Measurements from ENCODE around the gene TPSD1.
A peak's percentile ranks its signal among the peaks of the same experiment; 100 is the strongest.

TPSD1 gene

DNA sequence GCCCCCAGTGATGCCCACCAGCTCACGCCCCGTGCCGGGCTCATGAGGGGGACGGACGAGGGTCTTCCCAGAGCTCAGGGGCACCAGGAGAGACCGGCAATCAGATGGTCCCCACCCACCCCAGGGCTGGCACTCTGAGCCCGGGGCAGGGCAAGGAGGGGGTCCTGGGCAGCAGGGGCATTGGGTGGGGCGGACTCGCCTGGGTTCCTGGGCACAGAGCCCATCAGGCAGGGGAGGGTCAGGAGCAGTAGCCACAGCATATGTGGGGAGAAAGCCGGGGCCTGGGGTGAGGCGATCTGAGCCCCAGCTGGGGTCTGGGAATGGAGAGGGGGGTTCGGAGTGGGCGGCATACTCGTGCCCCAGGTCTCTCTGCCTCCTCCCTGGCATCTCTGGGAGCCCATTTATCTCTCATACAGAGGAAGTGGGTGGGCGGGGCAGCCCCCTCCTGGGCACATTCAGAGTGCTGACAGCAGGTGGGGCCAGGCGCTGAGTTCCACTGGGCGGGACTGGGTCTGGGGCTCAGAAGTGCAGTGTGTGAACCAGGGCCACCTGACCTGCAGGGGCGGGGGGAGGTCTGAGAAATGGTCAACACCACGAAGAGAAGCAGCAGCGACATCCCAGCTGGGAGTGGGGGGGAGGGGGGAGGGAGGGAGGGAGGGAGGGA, 33.1 kb downstream of the TPSD1 start:
- H2BK5ac ChIP-seq (ENCODE audit: low read depth, low read length, poor library complexity, severe bottlenecking), result no peak overlapping the region
- WGBS, result 63% methylated on average over 13 of the region's 20 CpGs
- no peak overlapping the region for H4K91ac ChIP-seq (ENCODE audit: low read length)
- no peak overlapping the region for H3K4me2 ChIP-seq (ENCODE audit: low read length, poor library complexity, severe bottlenecking)
- no peak overlapping the region for H4K8ac ChIP-seq (ENCODE audit: low read length)
- H3K27me3 ChIP-seq (ENCODE audit: control insufficient read depth in 1 of 2, insufficient read depth in 1 of 2, low read length in 2 of 2), result peaks cover 66 to 88% of the 10 kb centered on the region in 2 experiments
- H3K79me1 ChIP-seq (replicated peaks; ENCODE audit: low read length, poor library complexity, severe bottlenecking), result no peaks in the 10 kb centered on the region
- H3K27ac ChIP-seq (ENCODE audit: low read length, poor library complexity, severe bottlenecking), result no peak overlapping the region
- no peak overlapping the region for H3K9ac ChIP-seq (ENCODE audit: low read length)
- H3K23ac ChIP-seq (ENCODE audit: low read length in 2 of 2), result no peak overlapping the region
- no peak overlapping the region for H2AFZ ChIP-seq (ENCODE audit: low read depth, low read length)
- H3K18ac ChIP-seq (ENCODE audit: low read depth in 1 of 2, low read length in 2 of 2), result no peak overlapping the region
- peak overlapping the region; percentile 40 for H2BK15ac ChIP-seq (ENCODE audit: low read depth, poor library complexity, severe bottlenecking)
- peak overlapping the region in 1 of 2 experiments; percentile 31 for H3K14ac ChIP-seq (ENCODE audit: low read length in 2 of 2)
- H3K4me1 ChIP-seq (ENCODE audit: control insufficient read depth, insufficient read depth, low read depth, low read length), result no peaks in the 10 kb centered on the region
- H2BK12ac ChIP-seq (ENCODE audit: low read length in 2 of 2), result no peak overlapping the region
- no peaks in the 10 kb centered on the region for H3K9me3 ChIP-seq (ENCODE audit: control insufficient read depth, low read length)
- H3K4ac ChIP-seq (ENCODE audit: low read depth in 1 of 2, low read length in 2 of 2), result no peak overlapping the region
- H3K4me3 ChIP-seq (ENCODE audit: insufficient read depth in 1 of 2, low read depth in 1 of 2, low read length in 2 of 2), result no peak overlapping the region
- no peak overlapping the region for H2BK120ac ChIP-seq (ENCODE audit: low read depth, low read length)
- H3K36me3 ChIP-seq (ENCODE audit: control insufficient read depth in 1 of 2, insufficient read depth in 2 of 2, low read depth in 1 of 2, low read length in 2 of 2), result no peaks in the 10 kb centered on the region
- no peak for DNase-seq
- no peak overlapping the region for H2AK5ac ChIP-seq (ENCODE audit: low read length, severe bottlenecking)

DNA sequence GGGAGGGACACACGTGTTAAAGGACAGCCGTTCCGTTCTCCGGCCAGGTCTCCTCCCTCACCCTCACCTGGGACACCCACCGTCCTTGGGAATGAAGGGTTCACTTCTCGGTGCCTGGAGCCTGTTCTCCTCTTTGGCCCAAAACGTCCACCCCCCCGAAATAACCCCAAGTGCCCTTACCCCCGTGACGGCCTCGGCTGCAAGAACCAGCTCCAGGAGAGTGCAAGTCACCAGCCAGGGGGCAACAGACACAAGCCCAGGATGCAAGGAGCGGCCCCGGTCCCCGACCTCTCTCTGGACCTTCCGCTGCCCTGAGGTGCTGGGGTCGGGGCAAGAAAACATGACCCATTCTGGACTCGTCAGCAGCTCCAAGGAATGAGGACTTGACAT, 33.6 kb downstream of the TPSD1 start:
- 16% methylated on average over 16 of the region's 17 CpGs for WGBS
- H3K4ac ChIP-seq (ENCODE audit: low read depth in 1 of 2, low read length in 2 of 2), result no peak overlapping the region
- no peak overlapping the region for H4K8ac ChIP-seq (ENCODE audit: low read length)
- H3K27me3 ChIP-seq (ENCODE audit: control insufficient read depth in 1 of 2, insufficient read depth in 1 of 2, low read length in 2 of 2), result peaks cover 61 to 87% of the 10 kb centered on the region in 2 experiments
- no peak overlapping the region for H2BK5ac ChIP-seq (ENCODE audit: low read depth, low read length, poor library complexity, severe bottlenecking)
- no peak overlapping the region for H3K27ac ChIP-seq (ENCODE audit: low read length, poor library complexity, severe bottlenecking)
- H2BK15ac ChIP-seq (ENCODE audit: low read depth, poor library complexity, severe bottlenecking), result no peak overlapping the region
- DNase-seq, result no peak
- no peak overlapping the region for H2AK5ac ChIP-seq (ENCODE audit: low read length, severe bottlenecking)
- H3K4me2 ChIP-seq (ENCODE audit: low read length, poor library complexity, severe bottlenecking), result no peak overlapping the region
- no peak overlapping the region for H3K4me3 ChIP-seq (ENCODE audit: insufficient read depth in 1 of 2, low read depth in 1 of 2, low read length in 2 of 2)
- H2BK120ac ChIP-seq (ENCODE audit: low read depth, low read length), result no peak overlapping the region
- H2AFZ ChIP-seq (ENCODE audit: low read depth, low read length), result no peak overlapping the region
- no peak overlapping the region for H3K18ac ChIP-seq (ENCODE audit: low read depth in 1 of 2, low read length in 2 of 2)
- no peak overlapping the region for H3K9ac ChIP-seq (ENCODE audit: low read length)
- H3K4me1 ChIP-seq (ENCODE audit: control insufficient read depth, insufficient read depth, low read depth, low read length), result no peaks in the 10 kb centered on the region
- H2BK12ac ChIP-seq (ENCODE audit: low read length in 2 of 2), result no peak overlapping the region
- no peaks in the 10 kb centered on the region for H3K9me3 ChIP-seq (ENCODE audit: control insufficient read depth, low read length)
- no peak overlapping the region for H3K14ac ChIP-seq (ENCODE audit: low read length in 2 of 2)
- no peaks in the 10 kb centered on the region for H3K79me1 ChIP-seq (replicated peaks; ENCODE audit: low read length, poor library complexity, severe bottlenecking)
- H3K36me3 ChIP-seq (ENCODE audit: control insufficient read depth in 1 of 2, insufficient read depth in 2 of 2, low read depth in 1 of 2, low read length in 2 of 2), result no peaks in the 10 kb centered on the region
- H3K23ac ChIP-seq (ENCODE audit: low read length in 2 of 2), result no peak overlapping the region
- no peak overlapping the region for H4K91ac ChIP-seq (ENCODE audit: low read length)

DNA sequence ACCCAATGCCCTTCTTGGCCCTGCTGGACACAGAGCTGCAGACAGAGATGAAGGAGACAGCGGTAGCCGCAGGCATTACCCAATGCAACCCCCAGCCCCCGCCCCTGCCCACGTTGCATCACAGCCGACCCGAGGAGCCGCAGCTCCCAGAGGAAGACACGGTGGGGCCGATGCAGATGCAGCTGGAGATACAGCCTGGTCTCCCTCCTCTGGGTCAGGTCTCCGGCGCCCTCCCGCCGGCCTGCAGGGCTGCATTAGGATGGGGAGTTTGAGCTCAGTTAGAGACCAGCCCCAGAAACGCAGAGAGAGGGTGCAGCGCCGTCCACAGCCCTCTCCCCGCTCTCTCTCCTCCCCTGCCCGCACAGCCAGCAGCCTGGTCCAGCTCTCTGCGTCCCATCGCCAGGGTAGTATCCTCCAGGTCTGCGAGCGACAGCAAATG, 34.2 kb downstream of the TPSD1 start:
- no peak overlapping the region for H4K91ac ChIP-seq (ENCODE audit: low read length)
- H3K14ac ChIP-seq (ENCODE audit: low read length in 2 of 2), result no peak overlapping the region
- H3K4me1 ChIP-seq (ENCODE audit: control insufficient read depth, insufficient read depth, low read depth, low read length), result no peaks in the 10 kb centered on the region
- 24% methylated on average over 14 of the region's 22 CpGs for WGBS
- H3K23ac ChIP-seq (ENCODE audit: low read length in 2 of 2), result no peak overlapping the region
- H3K79me1 ChIP-seq (replicated peaks; ENCODE audit: low read length, poor library complexity, severe bottlenecking), result no peaks in the 10 kb centered on the region
- H3K4me2 ChIP-seq (ENCODE audit: low read length, poor library complexity, severe bottlenecking), result no peak overlapping the region
- H3K9ac ChIP-seq (ENCODE audit: low read length), result no peak overlapping the region
- no peak overlapping the region for H3K4ac ChIP-seq (ENCODE audit: low read depth in 1 of 2, low read length in 2 of 2)
- no peak overlapping the region for H2AFZ ChIP-seq (ENCODE audit: low read depth, low read length)
- H3K18ac ChIP-seq (ENCODE audit: low read depth in 1 of 2, low read length in 2 of 2), result no peak overlapping the region
- DNase-seq, result peak; percentile 18
- no peak overlapping the region for H4K8ac ChIP-seq (ENCODE audit: low read length)
- no peak overlapping the region for H2BK120ac ChIP-seq (ENCODE audit: low read depth, low read length)
- no peak overlapping the region for H3K4me3 ChIP-seq (ENCODE audit: insufficient read depth in 1 of 2, low read depth in 1 of 2, low read length in 2 of 2)
- no peak overlapping the region for H3K27ac ChIP-seq (ENCODE audit: low read length, poor library complexity, severe bottlenecking)
- no peak overlapping the region for H2AK5ac ChIP-seq (ENCODE audit: low read length, severe bottlenecking)
- H3K36me3 ChIP-seq (ENCODE audit: control insufficient read depth in 1 of 2, insufficient read depth in 2 of 2, low read depth in 1 of 2, low read length in 2 of 2), result no peaks in the 10 kb centered on the region
- no peak overlapping the region for H2BK15ac ChIP-seq (ENCODE audit: low read depth, poor library complexity, severe bottlenecking)
- H3K27me3 ChIP-seq (ENCODE audit: control insufficient read depth in 1 of 2, insufficient read depth in 1 of 2, low read length in 2 of 2), result peaks cover 60 to 86% of the 10 kb centered on the region in 2 experiments
- no peaks in the 10 kb centered on the region for H3K9me3 ChIP-seq (ENCODE audit: control insufficient read depth, low read length)
- H2BK5ac ChIP-seq (ENCODE audit: low read depth, low read length, poor library complexity, severe bottlenecking), result no peak overlapping the region
- no peak overlapping the region for H2BK12ac ChIP-seq (ENCODE audit: low read length in 2 of 2)

DNA sequence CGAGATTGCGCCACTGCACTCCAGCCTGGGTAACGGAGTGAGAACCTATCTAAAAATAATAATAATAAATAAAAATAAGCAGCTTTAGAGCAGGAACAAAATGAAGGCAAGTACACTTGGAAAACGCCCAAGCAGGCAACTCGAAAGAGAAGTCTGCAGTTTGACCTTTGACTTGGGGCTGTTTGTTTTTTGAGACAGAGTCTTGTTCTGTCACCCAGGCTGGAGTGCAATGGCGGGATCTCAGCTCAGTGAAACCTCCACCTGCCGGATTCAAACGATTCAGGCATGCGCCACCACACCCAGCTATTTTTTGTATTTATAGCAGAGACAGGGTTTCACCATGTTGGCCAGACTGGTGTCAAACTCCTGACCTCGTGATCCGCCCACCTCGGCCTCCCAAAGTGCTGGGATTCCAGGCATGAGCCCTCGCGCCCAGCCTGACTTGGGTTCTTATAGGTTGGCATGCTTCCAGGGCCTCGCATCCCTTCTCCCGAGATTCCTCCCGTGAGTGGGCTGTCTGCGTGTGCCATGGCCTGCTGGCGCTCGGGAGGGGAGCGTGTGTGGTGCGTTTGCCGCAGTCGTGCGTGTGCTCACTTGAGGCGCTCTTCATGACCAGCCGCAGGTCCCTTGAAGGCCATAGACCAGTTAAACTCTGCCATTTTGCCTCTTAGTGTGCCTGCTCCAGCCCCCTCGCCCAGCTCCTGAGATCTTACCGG, 35.1 kb downstream of the TPSD1 start:
- Histone ChIP-seq H3K4me1 (ENCODE audit: control insufficient read depth, insufficient read depth, low read depth, low read length) (no peaks in the 10 kb centered on the region), H3K4me3 (ENCODE audit: insufficient read depth in 1 of 2, low read depth in 1 of 2, low read length in 2 of 2) (peak overlapping the region in 1 of 2 experiments; percentile 34), H2BK15ac (ENCODE audit: low read depth, poor library complexity, severe bottlenecking) (no peak overlapping the region), H2AFZ (ENCODE audit: low read depth, low read length) (no peak overlapping the region), H3K27ac (ENCODE audit: low read length, poor library complexity, severe bottlenecking) (no peak overlapping the region), H4K8ac (ENCODE audit: low read length) (no peak overlapping the region), H3K9ac (ENCODE audit: low read length) (no peak overlapping the region), H3K4me2 (ENCODE audit: low read length, poor library complexity, severe bottlenecking) (no peak overlapping the region), H3K14ac (ENCODE audit: low read length in 2 of 2) (no peak overlapping the region), H2BK120ac (ENCODE audit: low read depth, low read length) (no peak overlapping the region), H3K27me3 (ENCODE audit: control insufficient read depth in 1 of 2, insufficient read depth in 1 of 2, low read length in 2 of 2) (peaks cover 52 to 81% of the 10 kb centered on the region in 2 experiments), H3K18ac (ENCODE audit: low read depth in 1 of 2, low read length in 2 of 2) (no peak overlapping the region), H3K9me3 (ENCODE audit: control insufficient read depth, low read length) (no peaks in the 10 kb centered on the region), H2BK5ac (ENCODE audit: low read depth, low read length, poor library complexity, severe bottlenecking) (no peak overlapping the region), H4K91ac (ENCODE audit: low read length) (no peak overlapping the region), H3K4ac (ENCODE audit: low read depth in 1 of 2, low read length in 2 of 2) (no peak overlapping the region), H2AK5ac (ENCODE audit: low read length, severe bottlenecking) (no peak overlapping the region), H3K79me1 (replicated peaks; ENCODE audit: low read length, poor library complexity, severe bottlenecking) (no peaks in the 10 kb centered on the region), H3K36me3 (ENCODE audit: control insufficient read depth in 1 of 2, insufficient read depth in 2 of 2, low read depth in 1 of 2, low read length in 2 of 2) (no peaks in the 10 kb centered on the region), H3K23ac (ENCODE audit: low read length in 2 of 2) (no peak overlapping the region), H2BK12ac (ENCODE audit: low read length in 2 of 2) (no peak overlapping the region)
- 87% methylated on average over 26 of the region's 29 CpGs for WGBS
- DNase-seq, result no peak

All from mesenchymal stem cell (in vitro differentiated cells and primary cell).